Fibroblast of peridontal ligament (primary cell): ENCODE measurements around the gene TEX10.
"Not testable (repeated sequence)": the region's sequence is repeated elsewhere in the genome, so short reads cannot be mapped to it uniquely, and the experiment has no call there.

Experiments used
- DNase-seq: peaks from one replicate; pipeline ENCODE4 v3.0.0-alpha.2; 2010; ENCODE audit errors: extremely low read depth

TEX10 gene

GRCh38 chr9:100352727-100353505 lies at the start of gene TEX10:
TEX10 (minus strand) TSS chr9:100352942; CDS start chr9:100349363, 3,579 bp downstream.
- DNase-seq, result peak; percentile 77

GRCh38 chr9:100401042-100401441 lies 48.3 kb upstream of the TEX10 start:
- DNase-seq, result no peak

GRCh38 chr9:100397529-100398266 lies 45.0 kb upstream of the TEX10 start:
- DNase-seq, result no peak

GRCh38 chr9:100396769-100397168 lies 44.0 kb upstream of the TEX10 start:
- no peak for DNase-seq

- no peak for DNase-seq
Observed at GRCh38 chr9:100394816-100395215, 42.1 kb upstream of the TEX10 start.

- no peak for DNase-seq
Observed at GRCh38 chr9:100394032-100394695, 41.4 kb upstream of the TEX10 start.

- DNase-seq, result not testable (repeated sequence)
Observed at GRCh38 chr9:100392989-100393388, 40.2 kb upstream of the TEX10 start.

- peak; percentile 58 for DNase-seq
Observed at GRCh38 chr9:100379862-100380261, 27.1 kb upstream of the TEX10 start.

GRCh38 chr9:100377015-100377414 lies 24.3 kb upstream of the TEX10 start:
- no peak for DNase-seq

- DNase-seq, result no peak
Observed at GRCh38 chr9:100375658-100376057, 22.9 kb upstream of the TEX10 start.

GRCh38 chr9:100372648-100373047 lies 19.9 kb upstream of the TEX10 start:
- DNase-seq, result no peak

- DNase-seq, result no peak
Observed at GRCh38 chr9:100370064-100370723, 17.5 kb upstream of the TEX10 start.

- DNase-seq, result no peak
Observed at GRCh38 chr9:100368672-100369071, 15.9 kb upstream of the TEX10 start.

- DNase-seq, result no peak
Observed at GRCh38 chr9:100366121-100366520, 13.4 kb upstream of the TEX10 start.

GRCh38 chr9:100364013-100364412 lies 11.3 kb upstream of the TEX10 start:
- no peak for DNase-seq

GRCh38 chr9:100359057-100359456 lies 6.3 kb upstream of the TEX10 start:
- DNase-seq, result no peak

GRCh38 chr9:100357501-100357900 lies 4.8 kb upstream of the TEX10 start:
- DNase-seq, result no peak

GRCh38 chr9:100355561-100355960 lies 2.8 kb upstream of the TEX10 start:
- no peak for DNase-seq

GRCh38 chr9:100354121-100354800 lies 1.5 kb upstream of the TEX10 start:
- no peak for DNase-seq

GRCh38 chr9:100352201-100352726 lies 478 bp downstream of the TEX10 start:
- DNase-seq, result peak; percentile 16

GRCh38 chr9:100351508-100351907 lies 1.2 kb downstream of the TEX10 start:
- DNase-seq, result no peak
